ENCODE measurements around the gene STK11.

STK11 gene

DNA sequence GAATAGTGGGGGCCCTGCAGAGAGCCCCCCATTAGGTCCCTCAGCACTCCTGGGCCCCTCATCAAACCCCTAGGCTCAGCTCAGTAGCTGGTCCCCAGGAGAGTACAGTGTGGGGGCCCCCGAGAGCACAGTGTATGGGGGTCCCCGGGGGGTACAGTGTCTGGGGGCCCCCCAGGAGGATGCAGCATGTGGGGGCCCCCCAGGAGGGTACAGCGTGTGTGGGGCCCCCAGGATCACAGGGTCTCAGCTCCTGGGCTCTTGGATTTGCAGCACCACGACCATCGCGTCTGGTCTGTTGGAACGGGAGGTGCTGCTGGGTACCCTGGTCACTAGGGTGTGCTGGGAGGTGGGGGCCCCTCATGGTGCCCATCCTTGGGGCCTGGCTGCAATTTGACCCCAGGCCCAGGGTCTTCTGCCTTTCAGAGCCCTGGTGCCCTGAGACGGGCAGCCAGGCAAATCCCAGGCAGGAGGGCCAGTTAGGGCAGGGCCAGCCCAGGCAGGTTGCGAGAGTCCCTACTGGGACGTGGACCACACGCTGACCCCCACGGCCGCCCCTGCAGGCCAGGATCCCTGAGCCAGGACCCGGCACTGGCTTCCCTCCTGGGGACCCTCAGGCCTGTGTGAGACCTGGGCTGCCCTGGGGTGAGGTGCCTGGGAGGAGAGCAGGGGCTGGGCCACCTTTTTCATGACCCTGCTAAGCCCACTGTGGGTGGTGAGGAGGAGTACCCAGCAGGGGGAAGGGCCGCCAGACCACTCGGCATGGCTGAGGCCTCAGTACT is 18.7 kb downstream of the STK11 start:
- no peak for TF ChIP-seq CREB1 (IDR thresholded peaks at IDR 0.05; ENCODE audit: low read depth)
- TF ChIP-seq TEAD4 (IDR thresholded peaks at IDR 0.05) = no peak
- TF ChIP-seq NFIC (IDR thresholded peaks at IDR 0.05) = no peak
- no peak for TF ChIP-seq RAD21 (IDR thresholded peaks at IDR 0.05; ENCODE audit: low read depth)
- TF ChIP-seq FOXM1 (IDR thresholded peaks at IDR 0.05; ENCODE audit: borderline replicate concordance, low read depth) = no peak

DNA sequence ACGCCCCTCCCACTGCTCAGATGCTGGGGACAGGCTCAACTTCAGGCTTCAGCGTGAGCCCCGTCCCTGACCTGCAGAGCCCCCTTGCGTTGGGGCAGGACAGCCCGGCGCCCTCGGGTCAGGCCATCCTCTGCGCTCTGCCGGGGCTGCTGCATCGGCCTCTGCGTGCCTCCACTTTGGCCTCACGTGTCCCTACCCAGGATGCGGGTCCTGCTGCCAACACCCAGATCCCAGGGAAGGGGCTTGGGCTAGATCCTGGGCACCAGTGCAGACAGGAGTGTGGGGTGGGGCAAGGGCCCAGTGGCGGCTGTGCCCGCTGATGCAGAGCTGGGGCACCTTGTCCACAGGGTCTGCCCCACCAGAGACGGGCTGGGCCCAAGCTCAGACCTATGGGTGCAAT is 19.3 kb downstream of the STK11 start:
- no peak for TF ChIP-seq CREB1 (IDR thresholded peaks at IDR 0.05; ENCODE audit: low read depth)
- TF ChIP-seq, protein P1, sequence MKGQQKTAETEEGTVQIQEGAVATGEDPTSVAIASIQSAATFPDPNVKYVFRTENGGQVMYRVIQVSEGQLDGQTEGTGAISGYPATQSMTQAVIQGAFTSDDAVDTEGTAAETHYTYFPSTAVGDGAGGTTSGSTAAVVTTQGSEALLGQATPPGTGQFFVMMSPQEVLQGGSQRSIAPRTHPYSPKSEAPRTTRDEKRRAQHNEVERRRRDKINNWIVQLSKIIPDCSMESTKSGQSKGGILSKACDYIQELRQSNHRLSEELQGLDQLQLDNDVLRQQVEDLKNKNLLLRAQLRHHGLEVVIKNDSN (IDR thresholded peaks at IDR 0.05) = no peak
- TF ChIP-seq TCF12 (IDR thresholded peaks at IDR 0.05; ENCODE audit: low read depth) = no peak
- no peak for TF ChIP-seq REST (IDR thresholded peaks at IDR 0.05; ENCODE audit: low read depth)
- no peak for TF ChIP-seq EP300 (IDR thresholded peaks at IDR 0.05; ENCODE audit: borderline replicate concordance)
- no peak for TF ChIP-seq TAF1 (IDR thresholded peaks at IDR 0.05; ENCODE audit: low read depth)
- no peak for TF ChIP-seq RAD21 (IDR thresholded peaks at IDR 0.05; ENCODE audit: low read depth)
- no peak for TF ChIP-seq NFIC (IDR thresholded peaks at IDR 0.05)
- no peak for TF ChIP-seq CEBPB (IDR thresholded peaks at IDR 0.05)
- TF ChIP-seq, protein P2, sequence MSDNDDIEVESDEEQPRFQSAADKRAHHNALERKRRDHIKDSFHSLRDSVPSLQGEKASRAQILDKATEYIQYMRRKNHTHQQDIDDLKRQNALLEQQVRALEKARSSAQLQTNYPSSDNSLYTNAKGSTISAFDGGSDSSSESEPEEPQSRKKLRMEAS (IDR thresholded peaks at IDR 0.05) = no peak
- no peak for TF ChIP-seq YY1 (IDR thresholded peaks at IDR 0.05; ENCODE audit: low read depth)
- no peak for TF ChIP-seq TEAD4 (IDR thresholded peaks at IDR 0.05)
- TF ChIP-seq FOXM1 (IDR thresholded peaks at IDR 0.05; ENCODE audit: borderline replicate concordance, low read depth) = no peak
- TF ChIP-seq EGR1 (IDR thresholded peaks at IDR 0.05) = no peak
- no peak for TF ChIP-seq ZBTB7A (IDR thresholded peaks at IDR 0.05; ENCODE audit: low read depth)

DNA sequence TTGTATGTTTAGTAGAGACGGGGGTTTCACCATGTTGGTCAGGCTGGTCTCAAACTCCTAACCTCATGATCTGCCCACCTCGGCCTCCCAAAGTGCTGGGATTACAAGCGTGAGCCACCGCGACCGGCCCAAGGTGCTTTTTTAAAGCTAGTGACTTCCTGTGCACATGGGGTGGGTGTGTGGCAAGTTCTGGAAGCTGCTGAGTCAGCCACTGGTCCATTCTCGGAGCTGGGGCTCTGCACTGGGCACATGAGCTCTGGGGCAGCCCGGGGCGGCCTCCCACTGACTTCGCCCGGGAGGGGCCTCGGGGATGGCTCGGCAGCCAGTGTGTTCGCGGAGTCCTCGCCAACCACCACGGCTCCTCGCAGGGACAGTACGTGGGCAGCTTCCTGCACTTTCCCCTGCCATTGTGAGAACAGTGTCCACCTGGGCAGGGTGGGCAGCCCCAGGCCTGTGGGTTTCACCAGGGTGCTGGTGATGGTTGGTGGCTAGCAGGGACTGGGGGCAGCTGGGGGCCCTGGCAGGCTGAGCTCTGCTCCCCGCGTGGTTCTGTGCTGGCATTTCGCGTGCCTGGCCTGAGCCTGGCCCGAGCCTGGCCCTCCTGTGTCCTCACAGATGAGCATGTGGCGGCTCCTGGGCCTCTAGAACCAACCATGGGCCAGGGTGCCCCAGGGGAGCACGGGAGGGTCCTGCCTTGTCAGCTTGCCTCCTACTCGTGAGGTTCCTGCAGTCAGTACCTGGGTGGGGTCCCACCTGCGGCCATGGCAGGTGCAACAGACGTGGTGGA is 20.1 kb downstream of the STK11 start:
- no peak for TF ChIP-seq FOXM1 (IDR thresholded peaks at IDR 0.05; ENCODE audit: borderline replicate concordance, low read depth)
- TF ChIP-seq EGR1 (IDR thresholded peaks at IDR 0.05) = no peak
- TF ChIP-seq RAD21 (IDR thresholded peaks at IDR 0.05; ENCODE audit: low read depth) = no peak
- TF ChIP-seq TEAD4 (IDR thresholded peaks at IDR 0.05) = no peak
- no peak for TF ChIP-seq CREB1 (IDR thresholded peaks at IDR 0.05; ENCODE audit: low read depth)
- no peak for TF ChIP-seq TCF12 (IDR thresholded peaks at IDR 0.05; ENCODE audit: low read depth)
- no peak for TF ChIP-seq TAF1 (IDR thresholded peaks at IDR 0.05; ENCODE audit: low read depth)
- TF ChIP-seq EP300 (IDR thresholded peaks at IDR 0.05; ENCODE audit: borderline replicate concordance) = no peak
- TF ChIP-seq REST (IDR thresholded peaks at IDR 0.05; ENCODE audit: low read depth) = no peak
- TF ChIP-seq YY1 (IDR thresholded peaks at IDR 0.05; ENCODE audit: low read depth) = no peak
- no peak for TF ChIP-seq ZBTB7A (IDR thresholded peaks at IDR 0.05; ENCODE audit: low read depth)
- TF ChIP-seq, protein P2 (IDR thresholded peaks at IDR 0.05) = no peak
- no peak for TF ChIP-seq CEBPB (IDR thresholded peaks at IDR 0.05)
- TF ChIP-seq, protein P1 (IDR thresholded peaks at IDR 0.05) = no peak
- TF ChIP-seq NFIC (IDR thresholded peaks at IDR 0.05) = no peak

- TF ChIP-seq TEAD4 (IDR thresholded peaks at IDR 0.05) = no peak
- TF ChIP-seq REST (IDR thresholded peaks at IDR 0.05; ENCODE audit: low read depth) = no peak
- TF ChIP-seq, protein P2 (IDR thresholded peaks at IDR 0.05) = no peak
- TF ChIP-seq RAD21 (IDR thresholded peaks at IDR 0.05; ENCODE audit: low read depth) = no peak
- no peak for TF ChIP-seq YY1 (IDR thresholded peaks at IDR 0.05; ENCODE audit: low read depth)
- TF ChIP-seq NFIC (IDR thresholded peaks at IDR 0.05) = no peak
- TF ChIP-seq TAF1 (IDR thresholded peaks at IDR 0.05; ENCODE audit: low read depth) = no peak
- TF ChIP-seq CEBPB (IDR thresholded peaks at IDR 0.05) = no peak
Observed at GRCh38 chr19:1226227-1226518, 20.6 kb downstream of the STK11 start.

Measured in Ishikawa (cell line).